Testis (tissue), 3 donors: ENCODE results near the gene CTBP2. TPM values are rescaled to one million over a fixed set of nuclear protein-coding genes. Genes with fewer than 3 reads are reported as not detected.

ENCODE experiments used
- DNase-seq: peaks from one replicate; pipeline ENCODE4 v3.0.0-alpha.2; 2019
- H3K27ac ChIP-seq, 2 donors: fragments of 200-600 bp; sonication (generic); one replicate each; pipeline ENCODE4 v1.5.1; 2019
- H3K27me3 ChIP-seq: fragments of 200-600 bp; sonication (generic); one replicate; pipeline ENCODE4 v1.5.1; 2019
- H3K36me3 ChIP-seq: fragments of 200-600 bp; sonication (generic); one replicate; pipeline ENCODE4 v1.5.1; 2017; ENCODE audit warnings: low read depth; ENCODE audit errors: missing control alignments
- H3K4me1 ChIP-seq: fragments of 200-600 bp; sonication (generic); one replicate; pipeline ENCODE4 v1.5.1; 2019
- H3K4me3 ChIP-seq, 2 donors: fragments of 200-600 bp; sonication (generic); one replicate each; pipeline ENCODE4 v1.5.1; 2017 to 2019
- H3K9me3 ChIP-seq: fragments of 200-600 bp; sonication (generic); one replicate; pipeline ENCODE4 v1.5.1; 2017
- POLR2A ChIP-seq: fragments of 450-650 bp; IDR thresholded peaks from one replicate; pipeline ENCODE4 v1.6.1; 2017; ENCODE audit warnings: antibody characterized with exemption, mild to moderate bottlenecking, moderate library complexity
- WGBS, 2 donors: methylation state at CpG; one replicate each; pipeline ENCODE4 v1.1.5; 2018; 5-methylcytosine and 5-hydroxymethylcytosine counted together
- intact Hi-C: fragments of 100-400 bp; cut with DNase I; formaldehyde crosslinking; loops from one replicate; pipeline ENCODE4 v1.15.1; 2023; ENCODE audit warnings: low total_unique reads
- polyA plus RNA-seq: library from polyadenylated mRNA; stranded (reverse); fragments of 350-450 nt; fragmentation: Illumina TruSeq; extraction: RNeasy Lipid Tissue Mini Kit (QIAGEN cat#74804); gene quantifications from one replicate; pipeline ENCODE4 v1.2.3, GENCODE V29; 2014; ENCODE audit warnings: low read depth, low replicate concordance; ENCODE audit not compliant: insufficient read depth
- total RNA-seq, 2 donors: library from RNA; depleted of rRNA; stranded (reverse); fragments of >200 nt; gene quantifications; one replicate each; pipeline ENCODE4 v1.2.3, GENCODE V29; 2016
- TF ChIP-seq, protein P1 (sequence below), 3 experiments: fragments of 450-650 bp in 2 of 3; fragments of 200-600 bp in 1 of 3; sonication (generic) in 1 of 3; IDR thresholded peaks; one replicate each; pipeline ENCODE4 v1.5.1; 2016 to 2019; ENCODE audit warnings: antibody characterized with exemption in 3 of 3, mild to moderate bottlenecking in 2 of 3, moderate library complexity in 1 of 3

The CTBP2 gene
- total and polyA plus RNA-seq, 3 donors from 2014 or later: 44.7 to 79.5 (median 52.4) TPM

DNA sequence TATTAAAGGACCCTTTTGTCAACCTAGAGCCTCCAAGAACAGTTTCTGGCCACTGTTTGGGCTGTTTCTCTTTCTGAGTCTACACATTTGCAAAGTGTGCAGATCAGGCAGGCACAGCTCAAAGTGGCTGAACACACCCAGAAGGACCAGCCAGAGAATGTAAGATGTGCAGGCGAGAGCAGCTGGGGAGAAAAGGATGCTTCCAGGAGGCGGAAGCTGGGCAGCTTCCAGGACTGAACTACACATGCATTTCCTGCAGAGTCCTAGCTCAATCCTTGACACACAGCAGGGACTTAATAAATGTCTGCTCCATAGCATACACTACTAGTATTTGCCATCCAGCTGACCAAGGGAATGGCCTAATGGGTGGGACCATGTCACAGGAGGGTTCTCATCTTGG lies 70.9 kb downstream of the CTBP2 start:
- DNase-seq: no peak
- no peak overlapping the region for H3K4me3 ChIP-seq
- intact Hi-C loops: no loop called here
- WGBS, 2 donors: 71 to 75% methylated on average over 2 of the region's 2 CpGs
- TF ChIP-seq POLR2A: no peak
- TF ChIP-seq, protein P1, sequence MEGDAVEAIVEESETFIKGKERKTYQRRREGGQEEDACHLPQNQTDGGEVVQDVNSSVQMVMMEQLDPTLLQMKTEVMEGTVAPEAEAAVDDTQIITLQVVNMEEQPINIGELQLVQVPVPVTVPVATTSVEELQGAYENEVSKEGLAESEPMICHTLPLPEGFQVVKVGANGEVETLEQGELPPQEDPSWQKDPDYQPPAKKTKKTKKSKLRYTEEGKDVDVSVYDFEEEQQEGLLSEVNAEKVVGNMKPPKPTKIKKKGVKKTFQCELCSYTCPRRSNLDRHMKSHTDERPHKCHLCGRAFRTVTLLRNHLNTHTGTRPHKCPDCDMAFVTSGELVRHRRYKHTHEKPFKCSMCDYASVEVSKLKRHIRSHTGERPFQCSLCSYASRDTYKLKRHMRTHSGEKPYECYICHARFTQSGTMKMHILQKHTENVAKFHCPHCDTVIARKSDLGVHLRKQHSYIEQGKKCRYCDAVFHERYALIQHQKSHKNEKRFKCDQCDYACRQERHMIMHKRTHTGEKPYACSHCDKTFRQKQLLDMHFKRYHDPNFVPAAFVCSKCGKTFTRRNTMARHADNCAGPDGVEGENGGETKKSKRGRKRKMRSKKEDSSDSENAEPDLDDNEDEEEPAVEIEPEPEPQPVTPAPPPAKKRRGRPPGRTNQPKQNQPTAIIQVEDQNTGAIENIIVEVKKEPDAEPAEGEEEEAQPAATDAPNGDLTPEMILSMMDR (IDR thresholded peaks at IDR 0.05): no peak
- no peaks in the 10 kb centered on the region for H3K9me3 ChIP-seq
- H3K4me1 ChIP-seq: peaks cover 24% of the 10 kb centered on the region
- H3K27me3 ChIP-seq: no peaks in the 10 kb centered on the region
- no peaks in the 10 kb centered on the region for H3K36me3 ChIP-seq
- H3K27ac ChIP-seq: no peak overlapping the region

GRCh38 chr10:125087897-125088215 lies 72.5 kb downstream of the CTBP2 start:
- Histone ChIP-seq H3K4me1 (peaks cover 20% of the 10 kb centered on the region), H3K4me3 (no peak overlapping the region), H3K27me3 (no peaks in the 10 kb centered on the region), H3K27ac (no peak overlapping the region), H3K9me3 (no peaks in the 10 kb centered on the region), H3K36me3 (no peaks in the 10 kb centered on the region)
- WGBS, 2 donors: 83 to 91% methylated on average over 10 of the region's 10 CpGs
- DNase-seq: no peak
- TF ChIP-seq, protein P1 (IDR thresholded peaks at IDR 0.05): no peak
- TF ChIP-seq POLR2A: no peak
- intact Hi-C loops: no loop called here

GRCh38 chr10:125087191-125087896 lies 73.0 kb downstream of the CTBP2 start:
- no peak overlapping the region for H3K4me3 ChIP-seq
- peaks cover 24% of the 10 kb centered on the region for H3K4me1 ChIP-seq
- no peak for DNase-seq
- H3K27ac ChIP-seq: no peak overlapping the region
- H3K27me3 ChIP-seq: no peaks in the 10 kb centered on the region
- H3K9me3 ChIP-seq: no peaks in the 10 kb centered on the region
- TF ChIP-seq, protein P1 (IDR thresholded peaks at IDR 0.05): no peak
- TF ChIP-seq POLR2A: no peak
- WGBS, 2 donors: 86 to 88% methylated on average over 14 of the region's 14 CpGs
- no peaks in the 10 kb centered on the region for H3K36me3 ChIP-seq
- intact Hi-C loops: no loop called here

- H3K27ac ChIP-seq: no peak overlapping the region
- intact Hi-C loops: no loop called here
Measured at GRCh38 chr10:125086691-125087090, 73.7 kb downstream of the CTBP2 start.

More at GRCh38 chr10:125086691-125087090, 73.7 kb downstream of the CTBP2 start:
- Histone ChIP-seq H3K4me3 (no peak overlapping the region), H3K36me3 (no peaks in the 10 kb centered on the region), H3K9me3 (no peaks in the 10 kb centered on the region), H3K27me3 (no peaks in the 10 kb centered on the region), H3K4me1 (peaks cover 31% of the 10 kb centered on the region)
- 89 to 91% methylated on average over 9 of the region's 9 CpGs for WGBS, 2 donors
- no peak for DNase-seq
- TF ChIP-seq, protein P1 (IDR thresholded peaks at IDR 0.05): no peak
- TF ChIP-seq POLR2A: no peak
